ENCODE data around the gene MAN2B1. TPM values are rescaled to one million over a fixed set of nuclear protein-coding genes. Genes with fewer than 3 reads are reported as not detected.

MAN2B1 gene
- total RNA-seq (2014; rRNA removed; shearing (Covaris generic)): 60.8 and 73.8 TPM in 2 replicates
- polyA plus RNA-seq (2016; fragmentation: Nextera tagmentation; extraction: Ambion mirVana): 33.2 and 39.2 TPM in 2 replicates
- long read RNA-seq, transcript MAN2B1-203 (24 exons, 3,184 nt): major isoform, 12 of 16 reads
- long read RNA-seq, partial matches to known transcripts: 3 of 16 reads
- long read RNA-seq, other reads (novel, unspliced or antisense): 1 of 16 reads

GRCh38 chr19:12666265-12667048 lies at the start of gene MAN2B1, which contains the start of gene WDR83:
MAN2B1 (minus strand) TSS chr19:12666742; CDS start chr19:12666701, 41 bp downstream.
WDR83 (plus strand) TSS chr19:12666807; CDS start chr19:12669791, 2,984 bp downstream.
- peaks cover 21% of the 10 kb centered on the region; the same call in 1 of the 2 replicates for H3F3A ChIP-seq (replicated peaks; ENCODE audit: low read depth)
- ATAC-seq: peak; percentile 75
- no peaks in the 10 kb centered on the region; the same call in 2 of the 3 replicates for H3K9me3 Mint-ChIP-seq
- H3K4me3 Mint-ChIP-seq: peak within 1 kb of the TSS; percentile 97
- peak within 1 kb of the TSS; percentile 81; the same call in 1 of the 2 replicates for H3K27ac ChIP-seq (ENCODE audit: low read depth)
- peak; percentile 94 for DNase-seq (ENCODE audit: low spot score)
- no peaks in the 10 kb centered on the region for H3K9me2 ChIP-seq (ENCODE audit: insufficient read depth)
- H3K36me3 Mint-ChIP-seq (ENCODE audit: low read depth): peaks cover 15% of the 10 kb centered on the region
- no peaks in the 10 kb centered on the region for H3K36me3 ChIP-seq (ENCODE audit: insufficient read depth)
- H3K4me1 ChIP-seq (ENCODE audit: insufficient read depth): peaks cover 17% of the 10 kb centered on the region
- H3K27me3 ChIP-seq (ENCODE audit: insufficient read depth): no peaks in the 10 kb centered on the region
- no peaks in the 10 kb centered on the region; the same call in 1 of the 2 replicates for H4K20me1 ChIP-seq (replicated peaks; ENCODE audit: insufficient read depth)
- TF ChIP-seq POLR2AphosphoS5 (IDR thresholded peaks at IDR 0.05; ENCODE audit: low read depth) (peak; percentile 89), ZNF114 (CRISPR knock-in tag; IDR thresholded peaks at IDR 0.05) (no peak), JUNB (IDR thresholded peaks at IDR 0.05; ENCODE audit: unreplicated experiment) (no peak), ETS1 (IDR thresholded peaks at IDR 0.05) (no peak), STAT1 (IDR thresholded peaks at IDR 0.05; ENCODE audit: unreplicated experiment) (no peak)
- peak within 1 kb of the TSS; percentile 98 for H3K4me2 ChIP-seq
- peak within 1 kb of the TSS; percentile 94 for H3K27ac Mint-ChIP-seq
- H3K27me3 Mint-ChIP-seq (ENCODE audit: insufficient read depth, low read depth, poor library complexity): peaks cover 25% of the 10 kb centered on the region
- H3K79me2 ChIP-seq (replicated peaks; ENCODE audit: insufficient read depth): peaks cover 29% of the 10 kb centered on the region
- peak within 1 kb of the TSS; percentile 98 for H2AFZ ChIP-seq
- H3K4me1 Mint-ChIP-seq: peaks cover 29% of the 10 kb centered on the region
- peak within 1 kb of the TSS; percentile 95 for H3K4me3 ChIP-seq

- Histone ChIP-seq H3K36me3 (ENCODE audit: insufficient read depth) (peaks cover 41% of the 10 kb centered on the region), H3K79me2 (replicated peaks; ENCODE audit: insufficient read depth) (peaks cover 53% of the 10 kb centered on the region)
- no peak for TF ChIP-seq NANOG (IDR thresholded peaks at IDR 0.05; ENCODE audit: borderline replicate concordance)
- no peak for TF ChIP-seq ZNF331 (CRISPR knock-in tag; IDR thresholded peaks at IDR 0.05; ENCODE audit: low read depth)
- no peak for TF ChIP-seq JUNB (IDR thresholded peaks at IDR 0.05; ENCODE audit: unreplicated experiment)
- no peak for TF ChIP-seq STAT1 (IDR thresholded peaks at IDR 0.05; ENCODE audit: unreplicated experiment)
- no peak for TF ChIP-seq EZH2 (IDR thresholded peaks at IDR 0.05; ENCODE audit: low read depth, unreplicated experiment)
- no peak for TF ChIP-seq POLR2AphosphoS5 (IDR thresholded peaks at IDR 0.05; ENCODE audit: low read depth)
- TF ChIP-seq ZNF462 (CRISPR knock-in tag; IDR thresholded peaks at IDR 0.05): no peak
- no peak for TF ChIP-seq ZNF114 (CRISPR knock-in tag; IDR thresholded peaks at IDR 0.05)
- TF ChIP-seq ETS1 (IDR thresholded peaks at IDR 0.05): no peak
- no peak for TF ChIP-seq CREB1 (CRISPR knock-in tag; IDR thresholded peaks at IDR 0.05; ENCODE audit: low read depth)
Measured at GRCh38 chr19:12715929-12716328, 49.4 kb upstream of the MAN2B1 start.

More at GRCh38 chr19:12715929-12716328, 49.4 kb upstream of the MAN2B1 start:
- DNase-seq (ENCODE audit: low spot score): no peak
- Mint-ChIP-seq H3K4me3 (no peak overlapping the region), H3K4me1 (peaks cover 5% of the 10 kb centered on the region; the same call in 2 of the 3 replicates), H3K36me3 (ENCODE audit: low read depth) (peaks cover 81% of the 10 kb centered on the region), H3K9me3 (peaks cover 4% of the 10 kb centered on the region; the same call in 1 of the 3 replicates), H3K27ac (no peak overlapping the region), H3K27me3 (ENCODE audit: insufficient read depth, low read depth, poor library complexity) (peaks cover 5% of the 10 kb centered on the region)
- Histone ChIP-seq H3K4me3 (no peak overlapping the region), H4K20me1 (replicated peaks; ENCODE audit: insufficient read depth) (peaks cover 49% of the 10 kb centered on the region), H3K27me3 (ENCODE audit: insufficient read depth) (no peaks in the 10 kb centered on the region), H3K27ac (ENCODE audit: low read depth) (no peak overlapping the region), H3K4me1 (ENCODE audit: insufficient read depth) (peaks cover 9% of the 10 kb centered on the region; the same call in 1 of the 2 replicates), H3K9me2 (ENCODE audit: insufficient read depth) (no peaks in the 10 kb centered on the region), H3K4me2 (no peak overlapping the region), H2AFZ (no peak overlapping the region), H3F3A (replicated peaks; ENCODE audit: low read depth) (peaks cover 53% of the 10 kb centered on the region)
- ATAC-seq: no peak
